Skeletal muscle satellite cell (primary cell): Measurements from ENCODE around the gene WNT11.
A peak's percentile ranks its signal among the peaks of the same experiment; 100 is the strongest.

Experiments
- H3K27me3 ChIP-seq: 2 replicates; pipeline ENCODE4 v1.7.0; 2013; ENCODE audit warnings: low read length; ENCODE audit not compliant: control insufficient read depth, insufficient read depth
- H3K36me3 ChIP-seq: 2 replicates; pipeline ENCODE4 v1.7.0; 2013; ENCODE audit warnings: mild to moderate bottlenecking, control low read depth, low read length; ENCODE audit not compliant: insufficient read depth
- H3K4me1 ChIP-seq: 2 replicates; pipeline ENCODE4 v1.7.0; 2013; ENCODE audit warnings: low read length; ENCODE audit not compliant: control insufficient read depth, insufficient read depth
- H3K4me2 ChIP-seq: 2 replicates; pipeline ENCODE4 v1.7.0; 2013; ENCODE audit warnings: mild to moderate bottlenecking, low read length
- H3K4me3 ChIP-seq: 2 replicates; pipeline ENCODE4 v1.7.0; 2013; ENCODE audit warnings: low read length
- H3K9ac ChIP-seq: 2 replicates; pipeline ENCODE4 v1.7.0; 2013; ENCODE audit warnings: mild to moderate bottlenecking, low read depth, low read length, moderate library complexity
- H3K9me3 ChIP-seq: replicated peaks from 2 replicates; pipeline ENCODE4 v1.7.0; 2013; ENCODE audit warnings: mild to moderate bottlenecking, control low read depth, low read length

Gene WNT11

DNA sequence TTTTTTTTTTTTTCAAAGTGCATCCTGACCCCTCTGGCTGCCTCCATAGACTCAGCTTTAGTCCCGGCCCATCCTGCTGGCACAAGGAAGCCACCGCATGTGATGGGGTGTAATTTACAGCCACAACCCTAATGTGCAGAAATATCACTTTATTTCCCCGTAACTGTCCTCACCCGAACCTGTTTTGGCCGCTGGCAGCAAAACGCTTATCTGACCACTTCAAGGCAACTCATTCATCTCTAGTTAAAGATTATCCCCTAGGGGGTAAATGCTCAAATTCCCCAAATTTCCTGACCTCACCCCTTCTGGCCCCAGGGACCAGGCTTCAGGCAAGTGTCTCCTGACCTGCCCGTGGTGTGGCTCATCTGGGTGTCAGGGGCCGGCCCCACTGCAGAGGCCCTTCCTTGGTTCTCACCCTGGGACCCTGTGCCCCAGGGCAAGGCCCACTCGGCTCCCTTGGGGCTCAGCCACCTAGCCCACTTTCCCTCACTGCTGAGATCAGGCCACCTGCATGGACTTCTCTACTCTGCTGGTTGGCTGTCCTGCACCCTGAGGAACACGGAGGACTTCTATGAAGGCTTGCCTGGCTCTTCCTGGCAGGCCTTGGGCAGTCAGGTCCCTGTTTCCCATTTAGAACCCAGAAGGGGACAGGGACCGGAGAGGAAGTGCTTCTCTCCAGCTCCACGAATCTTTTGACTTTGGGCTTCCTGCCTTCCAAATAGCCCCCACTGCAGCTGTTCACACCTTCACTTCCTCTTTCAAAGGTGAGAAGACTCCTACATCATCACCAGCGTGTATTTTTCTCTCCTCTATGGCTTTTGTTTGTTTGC lies 53.3 kb downstream of the WNT11 start:
- Histone ChIP-seq H3K4me3 (peak overlapping the region; percentile 62), H3K27me3 (peaks cover 19% of the 10 kb centered on the region), H3K9me3 (no peaks in the 10 kb centered on the region), H3K36me3 (no peaks in the 10 kb centered on the region), H3K9ac (peak overlapping the region; percentile 49), H3K4me2 (peak overlapping the region; percentile 85), H3K4me1 (peaks cover 6% of the 10 kb centered on the region)

DNA sequence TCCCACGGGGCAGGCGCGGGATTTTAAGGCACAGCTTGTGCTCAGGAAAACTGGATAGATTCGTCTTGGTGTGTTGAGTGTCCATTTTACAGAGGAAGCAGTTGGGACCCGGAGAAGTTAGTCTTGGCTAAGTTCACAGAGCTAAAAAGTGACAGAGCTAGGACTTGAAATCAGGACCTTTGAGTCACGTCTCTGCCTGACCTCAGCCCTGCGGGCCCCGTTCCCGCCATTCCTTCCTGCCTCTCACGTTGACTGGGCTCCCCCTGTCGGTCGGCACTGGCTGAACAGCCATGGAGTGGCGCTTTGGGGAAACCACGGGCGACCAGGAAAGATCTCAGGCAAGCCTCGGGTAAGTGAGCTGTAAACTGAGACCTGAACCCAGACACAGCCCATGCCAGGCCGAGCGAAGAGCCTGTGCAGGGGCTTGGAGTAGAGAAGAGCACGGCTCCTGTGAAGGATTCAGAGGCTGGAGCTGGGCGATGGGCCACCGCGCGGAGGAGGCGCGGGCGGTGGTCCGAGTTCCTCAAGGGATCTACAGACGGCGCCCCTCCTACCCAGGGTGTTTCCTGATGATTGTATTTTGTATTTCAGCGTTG lies 54.1 kb downstream of the WNT11 start:
- no peaks in the 10 kb centered on the region for H3K36me3 ChIP-seq
- H3K4me1 ChIP-seq = peaks cover 6% of the 10 kb centered on the region
- peak overlapping the region; percentile 49 for H3K9ac ChIP-seq
- peaks cover 11% of the 10 kb centered on the region for H3K27me3 ChIP-seq
- H3K4me3 ChIP-seq = peak overlapping the region; percentile 62
- peak overlapping the region; percentile 85 for H3K4me2 ChIP-seq
- H3K9me3 ChIP-seq = no peaks in the 10 kb centered on the region

DNA sequence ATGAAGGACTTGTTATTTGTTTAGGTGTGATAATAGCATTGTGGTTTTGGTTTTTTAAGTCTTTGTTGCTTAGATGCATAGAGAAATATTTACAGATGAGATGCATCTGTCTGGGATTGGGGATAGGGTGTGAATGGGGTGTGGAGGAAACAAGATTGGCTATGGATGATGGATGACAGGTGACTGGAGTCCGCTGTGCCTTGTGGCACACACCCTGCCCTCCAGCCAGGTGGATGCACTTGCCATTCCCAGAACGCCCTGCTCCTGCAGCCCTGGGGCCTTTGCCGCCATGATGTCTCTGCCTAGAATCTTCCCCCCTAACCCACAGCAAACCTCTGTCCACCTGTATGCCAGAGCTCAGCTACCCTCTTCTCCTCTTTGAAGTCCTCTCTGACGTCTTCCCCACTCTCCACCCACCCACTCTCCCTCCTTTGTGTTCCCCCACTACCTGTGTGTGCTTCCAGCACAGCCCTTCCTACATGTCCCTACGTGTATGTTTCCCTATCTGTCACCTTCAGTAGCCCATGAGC lies 54.7 kb downstream of the WNT11 start:
- no peak overlapping the region for H3K9ac ChIP-seq

DNA sequence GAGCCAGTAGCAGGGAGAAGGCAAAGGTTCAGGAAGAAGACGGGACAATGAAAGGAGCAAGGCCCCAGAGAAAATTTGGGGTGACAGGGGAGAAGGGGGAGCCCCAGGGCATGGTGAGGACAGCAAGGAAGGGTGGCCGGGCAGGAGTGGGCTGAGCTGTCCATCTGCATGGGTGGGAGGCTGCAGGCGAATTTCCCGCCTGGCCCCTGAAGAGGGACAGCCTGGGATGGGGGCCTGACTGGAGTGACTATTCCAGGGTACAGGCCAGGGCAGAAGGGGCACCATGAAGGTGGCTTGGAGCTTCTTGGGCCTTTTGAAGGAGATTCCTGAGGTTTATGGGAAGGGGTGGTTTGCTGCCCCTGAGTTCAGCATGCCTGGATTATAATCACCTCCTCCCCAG lies 56.2 kb downstream of the WNT11 start:
- Histone ChIP-seq H3K9ac (no peak overlapping the region), H3K4me3 (no peak overlapping the region), H3K36me3 (no peaks in the 10 kb centered on the region), H3K4me2 (no peak overlapping the region), H3K9me3 (no peaks in the 10 kb centered on the region), H3K4me1 (peaks cover 6% of the 10 kb centered on the region), H3K27me3 (peaks cover 3% of the 10 kb centered on the region)

More for the DNA sequence above, 54.7 kb downstream of the WNT11 start:
- Histone ChIP-seq H3K4me1 (peaks cover 6% of the 10 kb centered on the region), H3K4me2 (peak overlapping the region; percentile 85), H3K9me3 (no peaks in the 10 kb centered on the region), H3K4me3 (no peak overlapping the region), H3K27me3 (peaks cover 5% of the 10 kb centered on the region), H3K36me3 (no peaks in the 10 kb centered on the region)

DNA sequence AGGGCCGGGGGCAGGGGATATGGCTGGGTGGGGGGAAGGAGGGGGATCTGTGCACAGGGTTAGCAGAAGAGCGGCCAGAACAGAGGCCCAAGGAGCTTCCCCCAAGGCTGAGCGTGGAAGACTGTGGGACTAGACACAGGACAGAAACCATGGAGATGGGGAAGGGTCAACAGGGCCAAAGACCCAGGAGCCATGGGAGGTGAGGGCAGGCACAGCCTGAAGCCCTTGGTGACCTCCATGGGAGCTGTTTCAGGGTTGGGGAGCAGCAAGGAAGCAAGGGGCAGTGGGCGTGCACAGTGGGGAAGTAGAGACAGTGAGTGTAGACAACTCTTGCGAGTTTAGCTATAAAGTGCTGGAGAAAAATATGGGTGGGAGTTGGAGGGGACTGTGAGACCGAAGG lies 56.6 kb downstream of the WNT11 start:
- Histone ChIP-seq H3K4me2 (no peak overlapping the region), H3K4me1 (peaks cover 6% of the 10 kb centered on the region), H3K9me3 (no peaks in the 10 kb centered on the region), H3K36me3 (no peaks in the 10 kb centered on the region), H3K27me3 (peaks cover 3% of the 10 kb centered on the region), H3K9ac (no peak overlapping the region), H3K4me3 (no peak overlapping the region)

DNA sequence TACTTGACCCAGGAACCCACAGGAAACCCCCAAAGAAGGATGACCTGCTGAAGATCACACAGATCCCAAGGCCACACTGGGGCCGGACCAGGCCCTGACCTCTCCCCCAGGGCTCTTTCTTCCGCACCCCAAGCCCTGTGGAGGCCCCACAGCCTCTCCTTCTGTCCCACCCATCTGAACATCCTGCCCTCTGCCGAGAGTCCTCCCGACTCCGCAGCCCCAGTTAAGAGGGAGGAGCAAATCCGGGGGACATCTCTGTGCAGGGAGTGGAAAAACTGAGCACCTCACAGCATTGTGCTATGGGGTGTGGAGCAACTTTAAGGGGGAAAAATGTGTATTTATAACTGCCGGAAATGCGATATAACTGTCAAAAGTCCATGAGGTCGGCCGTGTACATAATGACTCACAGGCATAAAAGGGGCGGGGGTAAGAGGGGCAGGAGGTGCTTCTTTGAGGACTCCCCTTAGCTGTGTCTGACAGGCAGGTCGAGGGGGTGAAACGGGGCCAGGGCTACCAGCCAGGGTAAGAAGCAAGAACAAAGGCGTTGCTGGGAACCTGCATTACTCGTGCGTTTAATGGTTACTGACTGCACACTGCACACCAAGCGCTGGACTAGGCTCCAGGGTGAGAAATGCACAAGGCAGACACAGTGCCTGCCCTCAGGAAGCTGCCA lies 57.2 kb downstream of the WNT11 start:
- Histone ChIP-seq H3K4me2 (no peak overlapping the region), H3K4me3 (no peak overlapping the region), H3K36me3 (no peaks in the 10 kb centered on the region), H3K9me3 (no peaks in the 10 kb centered on the region), H3K4me1 (peaks cover 6% of the 10 kb centered on the region), H3K9ac (no peak overlapping the region), H3K27me3 (no peaks in the 10 kb centered on the region)

DNA sequence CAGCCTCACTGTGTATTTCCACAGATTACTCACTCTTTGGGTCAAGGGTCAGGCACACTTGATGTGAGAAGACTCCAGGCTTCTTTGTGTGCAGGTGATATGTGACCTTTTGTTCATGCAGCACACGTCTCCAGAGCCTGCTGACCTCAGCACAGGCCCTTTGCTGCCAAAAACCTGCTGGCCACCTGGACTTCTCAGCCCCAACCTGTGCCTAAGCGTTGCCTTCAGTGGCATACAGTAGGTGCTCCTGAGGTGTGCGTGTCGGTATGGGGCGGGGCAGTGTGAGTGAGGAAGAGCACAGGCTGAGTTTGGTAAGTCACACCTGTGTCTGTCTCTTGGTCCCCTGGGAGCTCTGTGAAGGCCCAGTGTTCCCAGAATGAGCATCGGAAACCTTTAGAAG lies 58.1 kb downstream of the WNT11 start:
- peaks cover 2% of the 10 kb centered on the region for H3K36me3 ChIP-seq
- H3K4me2 ChIP-seq = no peak overlapping the region
- no peak overlapping the region for H3K4me3 ChIP-seq
- H3K4me1 ChIP-seq = peaks cover 6% of the 10 kb centered on the region
- no peaks in the 10 kb centered on the region for H3K27me3 ChIP-seq
- no peaks in the 10 kb centered on the region for H3K9me3 ChIP-seq
- H3K9ac ChIP-seq = no peak overlapping the region

DNA sequence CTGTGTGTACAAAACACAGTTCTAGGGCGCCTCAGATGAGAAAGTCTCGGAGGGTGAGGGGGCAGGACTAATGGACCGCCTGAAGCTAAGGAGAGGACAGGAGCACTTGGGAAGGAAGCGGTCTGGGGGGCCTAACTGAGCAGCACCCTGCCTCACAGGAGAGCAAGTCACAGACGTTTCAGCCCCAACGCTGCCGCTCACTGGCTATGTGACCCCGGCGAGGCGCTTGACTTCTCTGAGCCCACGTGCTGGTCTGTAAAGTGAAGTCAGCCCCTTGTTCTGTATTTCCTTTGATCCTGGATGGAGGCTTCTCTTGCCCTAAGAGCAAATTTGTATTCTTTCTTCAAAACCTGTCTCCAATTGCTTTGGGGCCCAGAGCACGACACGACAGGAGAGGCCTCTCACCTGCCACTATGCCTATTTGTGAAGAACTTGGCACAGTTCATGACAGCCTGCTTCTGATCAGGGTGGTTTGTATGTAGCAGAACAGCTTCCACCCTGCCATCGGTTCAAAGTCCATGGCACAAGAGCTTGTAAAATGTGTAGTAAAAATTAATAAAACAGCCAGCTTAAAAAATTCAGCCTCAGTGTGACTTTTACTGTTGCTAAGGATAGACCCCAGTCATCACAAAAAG lies 59.1 kb downstream of the WNT11 start:
- Histone ChIP-seq H3K9me3 (no peaks in the 10 kb centered on the region), H3K4me1 (peaks cover 3% of the 10 kb centered on the region), H3K4me2 (no peak overlapping the region), H3K27me3 (no peaks in the 10 kb centered on the region), H3K9ac (no peak overlapping the region), H3K36me3 (peaks cover 10% of the 10 kb centered on the region), H3K4me3 (no peak overlapping the region)

DNA sequence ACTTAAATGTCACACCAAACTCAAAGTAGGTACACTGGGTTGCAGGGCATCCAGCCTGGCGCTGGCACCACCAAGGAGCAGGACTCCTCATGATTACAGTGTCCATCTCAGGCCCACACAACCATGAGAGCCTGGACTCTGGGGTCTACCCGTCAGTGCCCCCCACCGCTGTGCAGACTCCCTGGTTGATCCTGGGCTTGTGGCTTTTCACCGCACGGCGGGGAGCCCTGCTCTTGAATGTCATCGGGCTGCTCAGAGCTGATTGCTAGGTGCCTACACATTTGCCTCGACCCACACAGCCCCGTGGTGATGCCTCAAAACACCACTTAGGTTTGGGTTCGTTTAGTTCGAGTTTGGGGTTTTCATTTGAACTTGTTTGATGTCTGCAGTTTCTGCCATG lies 63.0 kb downstream of the WNT11 start:
- Histone ChIP-seq H3K4me2 (no peak overlapping the region), H3K9me3 (no peaks in the 10 kb centered on the region), H3K4me1 (no peaks in the 10 kb centered on the region), H3K36me3 (peaks cover 16% of the 10 kb centered on the region), H3K27me3 (no peaks in the 10 kb centered on the region), H3K9ac (no peak overlapping the region), H3K4me3 (no peak overlapping the region)

DNA sequence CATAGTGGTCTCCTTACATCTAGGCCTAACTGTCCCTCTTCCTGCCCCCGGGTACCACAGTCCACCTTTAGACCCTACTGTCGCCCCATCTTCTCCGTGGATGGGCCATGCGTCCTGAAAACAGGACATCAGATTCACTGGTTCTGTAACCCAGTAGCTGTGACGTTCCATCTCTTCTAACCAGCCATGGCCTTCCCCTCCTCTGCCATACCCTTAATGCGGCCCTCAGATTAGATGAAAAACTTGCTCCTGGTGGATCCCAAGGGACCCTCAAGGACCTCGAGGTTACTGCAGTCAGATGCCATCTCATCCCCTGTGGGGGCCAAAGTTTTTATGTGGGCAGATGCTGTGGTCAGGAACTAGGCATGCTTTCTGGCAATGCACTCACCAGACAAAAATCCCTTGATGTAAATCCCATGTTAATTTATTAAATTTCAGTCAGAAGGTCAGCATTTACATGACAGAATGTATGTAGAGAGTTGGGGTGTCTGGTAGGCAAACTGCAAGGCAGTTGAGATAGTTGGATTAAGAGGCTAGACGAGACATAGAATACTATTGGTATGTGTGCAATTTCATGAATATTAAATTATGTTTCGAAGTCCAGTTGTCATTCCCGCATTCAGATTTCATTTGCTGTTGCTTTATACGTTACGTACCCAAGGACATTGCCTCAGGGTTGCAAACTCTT lies 64.3 kb downstream of the WNT11 start:
- Histone ChIP-seq H3K4me2 (no peak overlapping the region), H3K9ac (no peak overlapping the region), H3K27me3 (no peaks in the 10 kb centered on the region), H3K9me3 (no peaks in the 10 kb centered on the region), H3K4me3 (no peak overlapping the region), H3K4me1 (no peaks in the 10 kb centered on the region), H3K36me3 (peaks cover 16% of the 10 kb centered on the region)
